DMS79 (cell line): Measurements from ENCODE around the gene YIPF7.

Experiments
- DNase-seq: peaks from one replicate; lab custom pipeline; 2025; lab: John Stamatoyannopoulos, UW

The YIPF7 gene

DNA sequence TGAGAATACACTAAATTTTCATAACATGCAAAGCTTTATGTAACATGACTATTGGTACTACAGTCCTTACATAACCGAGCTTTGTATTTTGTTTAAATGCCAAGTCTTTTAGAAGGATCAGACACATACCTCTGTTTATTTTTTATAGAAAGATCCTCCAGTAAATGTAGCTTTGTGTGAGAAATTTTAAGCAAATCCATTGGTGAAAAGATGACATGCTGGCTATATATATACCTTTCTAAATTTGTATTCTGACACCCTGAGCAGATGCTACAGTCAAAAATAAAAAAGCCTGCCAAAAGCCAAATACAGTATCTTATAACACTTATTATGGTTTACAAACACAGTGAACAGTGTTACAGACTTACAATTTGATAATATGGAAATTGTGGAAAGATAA, at the start of gene YIPF7:
TSS of gene YIPF7 (minus strand) at position 201 of the 400 bp plus-strand sequence. CDS start 1,525 bp downstream, outside the sequence.
- no peak for DNase-seq

DNA sequence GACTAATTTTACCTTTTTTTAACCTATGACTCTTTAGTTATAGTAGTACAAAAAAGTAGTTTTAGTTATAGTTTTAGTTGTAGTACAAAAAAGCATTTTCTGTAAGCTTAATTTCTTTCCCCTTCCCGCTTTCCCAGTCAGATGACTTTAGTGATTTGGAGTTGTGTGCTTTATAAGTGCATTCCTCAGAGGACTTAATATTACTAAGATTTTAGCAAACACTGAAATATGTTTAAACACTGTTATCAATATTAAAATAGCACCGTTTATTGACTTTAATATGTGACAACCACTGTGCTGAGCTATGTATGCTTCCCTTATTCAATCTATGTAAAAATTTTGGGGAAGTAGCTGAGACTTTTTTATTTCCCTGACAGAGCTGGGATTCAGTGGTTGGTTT, 49.6 kb upstream of the YIPF7 start:
- DNase-seq, result no peak

DNA sequence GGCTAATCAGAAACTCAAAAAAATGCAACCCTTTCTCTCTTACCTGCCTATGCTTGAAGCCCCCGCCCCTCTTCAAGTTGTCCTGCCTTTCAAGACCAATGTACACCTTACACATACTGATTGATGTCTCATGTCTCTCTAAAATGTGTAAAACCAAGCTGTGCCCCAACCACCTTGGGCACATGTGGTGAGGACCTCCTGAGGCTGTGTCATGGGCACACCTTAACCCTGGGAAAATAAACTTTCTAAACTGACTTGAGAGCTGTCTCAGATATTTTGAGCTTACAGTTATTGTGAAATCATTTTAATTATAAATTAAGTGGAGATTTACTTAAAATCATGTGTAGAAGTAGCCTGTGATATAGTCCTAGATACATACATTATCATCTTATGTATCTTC, 49.0 kb upstream of the YIPF7 start:
- no peak for DNase-seq

DNA sequence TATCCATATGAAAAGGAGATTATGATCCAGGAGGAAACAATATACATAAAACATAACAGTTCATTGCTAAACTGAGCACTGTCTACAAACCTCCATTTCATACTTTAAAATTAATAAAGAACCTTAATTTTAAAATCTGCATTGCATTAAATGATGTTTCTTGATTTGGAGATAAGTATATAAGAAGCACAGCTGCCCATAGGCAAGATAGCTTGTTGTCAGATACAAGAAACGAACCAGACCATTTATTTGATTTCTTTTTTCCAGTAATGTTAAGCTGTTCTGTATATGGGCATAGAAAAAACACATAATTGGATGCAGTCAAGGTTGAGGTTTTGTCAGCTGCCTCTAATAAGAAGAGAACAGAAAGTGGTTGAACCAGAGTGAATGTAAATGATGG, 33.2 kb upstream of the YIPF7 start:
- DNase-seq, result no peak

DNA sequence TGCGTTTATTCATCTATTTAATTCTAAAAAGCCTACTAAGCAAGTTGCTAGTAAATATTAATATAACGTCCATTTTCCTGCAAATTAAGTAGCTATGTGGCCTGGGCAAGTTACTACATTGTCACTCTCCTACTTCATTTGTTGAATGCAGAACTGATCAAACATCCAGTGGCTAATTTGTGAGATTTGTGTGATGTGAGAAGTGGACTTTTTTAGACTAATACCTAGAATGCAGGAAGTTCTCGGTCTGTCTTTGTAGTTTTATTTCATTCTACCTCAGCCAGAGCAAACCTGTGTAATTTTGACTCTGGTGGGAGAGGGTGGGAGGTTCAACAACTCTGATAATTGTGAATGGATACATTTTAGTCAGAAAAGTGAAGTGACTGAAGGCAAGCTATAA, 27.6 kb upstream of the YIPF7 start:
- DNase-seq, result no peak

DNA sequence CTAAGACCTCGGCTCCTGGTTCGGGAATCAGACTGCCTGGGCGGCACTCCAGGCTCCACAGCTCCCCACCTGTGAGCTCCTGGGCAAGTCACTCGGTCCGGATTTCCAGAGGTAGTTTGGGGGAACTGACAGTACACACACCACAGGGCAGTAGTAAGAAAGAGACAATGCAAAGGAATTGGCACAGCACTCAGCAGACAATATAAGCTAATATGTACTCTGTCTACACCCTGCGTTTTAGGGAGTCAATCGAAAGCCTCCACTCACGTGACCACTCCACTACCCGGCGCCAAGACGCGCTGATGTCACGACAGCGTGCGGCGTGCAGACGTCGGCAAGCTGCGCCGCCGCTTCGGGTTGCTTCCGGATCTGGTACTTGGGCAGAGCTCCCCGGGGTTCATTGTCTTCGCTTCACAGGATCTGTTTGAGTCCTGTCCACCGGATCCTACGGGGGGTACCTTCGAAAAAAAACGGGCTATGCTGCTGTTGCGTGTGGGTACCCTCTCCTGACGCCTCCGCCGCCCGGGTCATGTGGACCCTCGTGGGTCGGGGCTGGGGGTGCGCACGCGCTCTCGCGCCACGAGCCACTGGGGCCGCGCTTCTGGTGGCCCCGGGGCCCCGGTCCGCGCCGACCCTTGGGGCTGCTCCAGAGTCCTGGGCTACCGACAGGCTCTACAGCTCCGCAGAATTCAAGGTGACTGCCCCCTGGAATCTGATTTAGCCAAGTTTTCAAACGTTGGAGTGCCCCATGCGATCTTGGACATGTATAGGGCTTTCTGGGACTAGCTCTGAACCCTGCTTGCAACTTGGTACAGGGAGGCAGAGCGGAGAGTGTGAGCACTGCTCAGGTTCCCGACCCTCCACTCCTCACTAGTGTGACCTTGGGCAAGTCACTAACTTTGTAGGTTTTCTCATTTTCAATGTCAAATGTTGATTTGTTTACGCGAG, 26.9 kb upstream of the YIPF7 start, which contains the start of gene GUF1:
TSS of gene GUF1 (plus strand) at position 327 of the 948 bp plus-strand sequence. CDS start at position 530, 203 bp downstream.
- DNase-seq, result peak; percentile 51

DNA sequence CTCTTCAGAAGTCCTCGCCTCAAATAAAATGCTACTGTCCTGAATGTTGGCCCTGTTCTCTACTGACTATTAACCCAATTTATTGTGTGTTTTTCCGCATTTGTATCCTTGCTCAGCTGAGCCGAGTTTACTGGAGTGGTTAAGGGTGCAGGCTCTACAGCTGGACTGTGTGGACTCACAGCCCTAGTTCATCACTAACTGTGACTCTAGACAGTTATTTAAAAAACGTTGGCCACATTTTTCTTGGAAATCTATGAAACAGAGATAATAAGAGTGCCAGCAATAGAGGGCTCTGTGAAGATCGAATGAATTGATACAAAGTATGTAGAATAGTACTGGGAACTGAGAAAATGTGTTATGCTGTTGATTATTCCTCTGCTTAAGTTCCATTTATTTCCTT, 23.9 kb upstream of the YIPF7 start:
- no peak for DNase-seq

DNA sequence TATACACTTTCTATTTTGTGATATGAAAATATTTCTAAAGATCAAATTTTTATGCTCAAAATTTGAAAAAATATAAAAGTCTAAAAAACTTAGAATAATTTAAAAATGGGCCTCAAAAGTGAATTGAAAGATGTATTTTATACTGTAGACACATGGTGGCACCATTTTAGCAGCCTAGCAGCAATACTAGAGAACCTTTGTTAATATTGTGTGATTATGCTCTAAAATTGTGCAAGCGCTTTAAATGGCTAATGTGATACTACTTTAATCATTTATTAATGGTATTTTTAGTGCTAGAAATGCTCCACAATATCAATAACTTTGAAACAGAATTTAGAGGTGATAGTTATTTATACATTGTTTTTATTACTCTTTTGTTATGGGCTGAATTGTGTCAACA, 23.0 kb upstream of the YIPF7 start:
- DNase-seq, result no peak

DNA sequence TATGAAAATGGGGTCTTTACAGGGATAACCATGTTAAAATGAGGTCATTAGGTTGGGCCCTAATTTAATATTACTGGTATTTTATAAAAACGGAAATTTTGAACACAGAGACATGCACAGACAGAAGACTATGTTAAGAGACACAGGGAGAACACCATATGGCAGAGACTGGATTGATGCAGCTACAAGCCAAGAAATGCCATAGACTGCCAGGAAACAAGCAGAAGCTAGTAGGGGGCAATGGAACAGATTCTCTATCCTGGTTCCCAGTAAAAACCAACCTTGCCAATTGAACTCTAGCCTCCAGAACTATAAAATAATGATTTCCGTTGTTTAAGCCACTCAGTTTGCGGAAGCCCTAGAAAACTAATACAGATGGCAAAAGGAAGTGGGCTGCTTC, 20.2 kb upstream of the YIPF7 start:
- no peak for DNase-seq

DNA sequence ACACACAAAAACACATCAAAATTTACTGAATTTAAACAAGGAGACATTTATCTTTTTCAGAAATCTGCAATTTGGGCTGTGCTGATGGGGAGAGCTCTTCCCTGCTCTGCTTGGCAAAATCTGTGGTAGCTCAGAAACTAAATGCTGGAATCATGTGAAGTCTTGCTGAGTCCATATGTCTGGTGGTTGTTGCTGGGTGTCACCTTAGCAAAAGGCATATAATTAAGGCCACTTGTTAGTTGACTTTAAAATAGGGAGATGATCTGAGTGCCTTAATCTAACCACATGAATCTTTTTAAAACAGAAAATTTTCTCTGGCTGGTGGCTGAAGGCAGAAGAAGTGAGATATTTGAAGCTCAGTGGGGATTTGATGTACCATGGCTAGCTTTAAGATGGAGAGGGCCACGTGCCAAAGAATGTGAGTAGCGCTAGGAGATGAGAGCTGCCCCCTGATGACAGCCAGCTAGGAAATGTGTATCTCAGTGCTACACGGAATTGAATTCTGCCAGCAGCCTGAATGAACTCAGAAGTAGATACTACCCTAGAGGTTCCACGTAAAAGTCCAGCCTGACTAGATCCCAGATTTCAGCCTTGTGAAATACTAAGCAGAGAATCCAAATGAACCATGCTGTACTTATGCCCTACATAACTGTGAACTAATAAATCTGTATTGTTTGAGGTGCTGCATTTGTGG, 19.2 kb upstream of the YIPF7 start:
- no peak for DNase-seq

DNA sequence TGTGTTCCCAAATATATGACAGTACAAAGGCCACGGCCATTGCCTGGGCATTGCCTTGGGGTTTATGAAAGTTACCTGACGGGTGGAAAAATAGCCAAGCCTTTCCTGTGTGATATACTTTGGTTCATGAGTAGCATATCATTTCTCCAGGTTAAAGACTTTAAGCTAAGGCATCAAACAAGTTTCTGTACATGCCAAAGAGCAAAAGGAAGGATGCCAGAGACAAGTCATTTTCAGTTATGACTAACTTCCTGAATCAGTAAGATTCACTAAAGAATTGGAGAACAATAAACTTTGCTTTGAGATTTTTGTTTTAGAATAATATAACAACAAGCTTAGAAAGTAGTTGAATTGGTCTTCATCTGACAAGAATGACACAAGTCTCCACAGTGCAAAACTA, 17.1 kb upstream of the YIPF7 start:
- no peak for DNase-seq

DNA sequence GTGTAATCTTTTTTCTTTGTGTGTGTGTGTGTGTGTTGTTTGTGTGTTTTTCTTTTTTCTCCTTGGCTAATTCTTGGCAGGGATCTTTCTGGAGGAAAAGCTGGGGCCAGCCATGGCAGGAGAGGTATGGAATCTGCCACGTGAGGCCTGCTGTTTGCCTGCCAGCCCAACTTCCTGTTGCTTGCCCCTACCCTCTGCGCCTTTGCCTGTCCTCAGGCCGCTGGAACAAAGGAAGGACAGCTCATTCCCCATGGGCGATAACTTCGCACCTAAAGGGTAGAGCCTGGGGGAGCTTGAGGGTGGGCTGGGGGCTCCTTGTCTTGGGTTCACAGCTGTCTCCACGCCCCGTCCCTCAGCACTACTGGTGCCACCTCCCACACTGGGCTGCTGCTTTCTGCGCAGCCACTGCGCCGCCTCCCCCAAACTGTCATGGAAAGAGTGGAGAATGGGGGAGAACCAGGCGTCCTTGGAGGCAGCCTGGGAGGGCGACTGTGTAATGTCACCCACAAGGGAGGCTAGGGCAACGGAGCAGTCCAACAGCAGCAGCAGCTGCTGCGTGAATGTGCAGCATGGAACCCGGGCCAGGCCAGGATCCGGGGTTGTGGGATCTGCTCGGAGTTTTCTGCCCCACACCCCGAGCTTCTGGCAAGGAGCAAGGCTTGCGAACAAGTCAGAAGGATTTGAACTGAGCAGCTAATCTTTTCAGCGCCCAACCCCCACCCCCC, 12.3 kb upstream of the YIPF7 start:
- no peak for DNase-seq

DNA sequence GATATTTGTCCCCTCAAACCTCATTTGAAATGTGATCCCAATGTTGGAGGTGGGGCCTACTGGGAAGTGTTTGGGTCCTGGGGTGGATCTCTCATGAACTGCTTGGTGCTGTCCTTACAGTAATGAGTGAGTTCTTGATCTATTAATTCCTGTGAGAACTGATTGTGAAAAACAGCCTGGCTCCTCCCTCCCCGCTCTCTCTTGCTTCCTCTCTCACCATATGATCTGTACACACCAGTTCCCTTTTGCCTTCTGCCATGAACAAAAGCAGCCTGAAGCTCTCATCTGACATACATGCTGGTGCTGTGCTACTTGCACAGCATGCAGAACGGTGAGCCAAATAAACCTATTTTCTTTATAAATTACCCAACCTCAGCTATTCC, 11.2 kb upstream of the YIPF7 start:
- no peak for DNase-seq

DNA sequence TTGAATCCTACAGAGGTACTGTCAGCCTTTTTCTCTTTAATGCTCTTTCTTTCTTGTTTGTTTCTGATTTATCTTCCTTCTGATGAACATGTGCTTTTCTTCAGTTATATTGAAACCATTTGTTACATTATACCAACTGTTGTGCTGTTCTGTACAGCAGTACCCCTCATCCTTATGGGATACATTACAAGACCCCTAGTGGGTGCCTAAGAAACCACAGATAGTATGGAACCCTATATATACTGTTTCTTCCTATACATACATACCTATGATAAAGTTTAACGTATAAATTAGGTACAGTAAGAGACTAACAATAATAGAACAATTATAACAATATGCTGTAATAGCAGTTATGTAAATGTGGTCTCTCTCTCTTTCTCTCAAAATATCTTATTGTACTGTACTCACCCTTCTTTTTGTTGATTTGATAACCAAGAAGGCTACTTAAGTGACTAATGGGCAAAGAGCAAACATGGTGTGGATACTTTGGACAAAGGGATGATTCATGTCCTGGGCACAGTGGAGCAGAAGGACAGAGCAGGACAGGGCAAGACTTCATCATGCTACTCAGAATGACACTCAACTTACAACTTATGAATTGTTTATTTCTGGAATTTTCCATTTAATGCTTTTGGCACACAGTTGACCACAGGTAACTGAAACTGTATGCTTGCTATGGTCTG, 10.7 kb upstream of the YIPF7 start:
- DNase-seq, result no peak

DNA sequence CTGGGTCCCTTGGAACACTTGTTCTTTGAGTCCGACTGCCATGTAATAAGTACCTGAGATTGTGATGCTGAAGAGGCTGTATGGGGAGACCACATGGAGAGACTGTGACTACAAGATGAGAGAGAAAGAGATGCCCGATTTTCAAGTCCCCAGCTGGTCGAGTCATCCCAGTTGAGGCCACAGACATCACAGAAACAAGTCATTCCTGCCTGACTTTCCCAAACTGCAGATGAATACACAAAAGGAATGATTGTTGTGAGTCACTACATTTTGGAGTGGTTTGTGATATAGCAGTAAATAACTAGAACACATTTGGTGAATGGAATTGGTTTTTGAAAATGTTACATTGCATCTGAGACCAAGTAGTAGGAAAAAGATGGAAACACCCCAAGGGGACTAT, 9.0 kb upstream of the YIPF7 start:
- DNase-seq, result no peak

DNA sequence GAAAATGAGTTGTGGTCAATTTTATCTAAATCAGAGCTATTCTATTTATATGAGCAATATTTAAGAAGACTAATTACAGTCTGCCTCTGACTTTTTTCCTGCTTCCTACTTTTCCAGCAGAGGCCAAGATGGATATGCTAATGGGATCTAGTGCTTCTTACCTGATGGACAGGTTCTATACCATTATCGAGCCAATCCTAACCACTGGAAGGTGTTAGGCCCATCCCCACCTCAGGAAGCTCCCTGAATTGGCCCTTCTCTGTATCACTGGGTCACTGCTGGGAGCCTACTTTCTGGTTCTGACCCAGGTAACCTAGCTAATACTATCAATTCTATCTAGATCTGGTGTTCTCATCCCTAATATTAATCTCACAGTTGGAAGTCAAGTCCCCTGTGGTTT, 577 bp upstream of the YIPF7 start:
- no peak for DNase-seq

DNA sequence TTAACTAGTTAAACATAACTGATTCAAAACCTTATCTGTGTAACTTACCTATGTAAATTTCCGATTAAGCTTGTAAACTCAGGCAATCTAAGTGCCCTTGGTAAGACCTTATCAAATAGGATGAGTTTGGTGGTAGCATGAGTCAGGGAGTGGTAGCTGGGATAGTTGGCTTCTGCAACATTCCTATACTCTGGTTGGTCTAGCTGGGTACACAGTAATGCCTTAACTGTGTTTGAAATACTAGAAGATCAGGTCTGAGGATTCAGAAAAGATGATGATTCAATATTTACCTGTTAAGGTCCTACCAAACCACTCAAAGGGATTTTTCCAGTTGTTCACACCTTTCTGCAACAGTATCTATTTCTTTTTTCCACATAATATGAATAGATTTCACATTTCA, 5.3 kb downstream of the YIPF7 start:
- no peak for DNase-seq

DNA sequence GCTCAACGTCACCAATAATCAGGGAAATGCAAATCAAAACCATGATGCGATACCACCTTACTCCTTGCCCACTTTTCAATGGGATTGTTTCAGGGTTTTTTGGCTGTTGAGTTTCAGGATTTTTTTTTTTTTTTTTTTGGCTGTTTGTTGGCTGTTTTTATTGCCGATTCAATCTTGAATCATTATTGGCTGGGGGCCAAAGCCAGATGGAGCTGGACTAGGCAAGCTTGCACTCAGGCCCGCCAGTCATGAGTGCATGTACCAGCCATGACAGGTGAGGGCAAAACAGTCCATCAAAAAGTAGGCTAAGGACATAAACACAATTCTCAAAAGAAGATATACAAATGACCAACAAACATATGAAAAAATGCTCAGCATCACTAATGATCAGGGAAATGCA, 13.3 kb downstream of the YIPF7 start:
- no peak for DNase-seq

DNA sequence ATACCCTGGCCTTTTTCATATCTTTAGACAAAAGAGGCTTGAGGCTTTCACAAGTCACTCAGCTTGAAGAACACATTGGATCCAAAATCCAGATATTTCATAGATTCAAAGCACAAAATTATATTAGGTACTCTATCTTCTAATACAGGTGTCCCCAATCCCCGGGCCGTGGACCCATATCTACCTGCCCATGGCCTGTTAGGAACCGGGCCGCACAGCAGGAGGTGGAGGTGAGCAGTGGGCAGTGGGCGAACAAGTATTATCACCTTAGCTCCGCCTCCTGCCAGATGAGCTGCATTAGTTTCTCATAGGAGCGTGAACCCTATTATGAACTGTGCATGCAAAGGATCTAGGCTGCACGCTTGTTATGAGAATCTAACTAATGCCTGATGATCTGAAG, 18.7 kb downstream of the YIPF7 start:
- DNase-seq, result no peak

DNA sequence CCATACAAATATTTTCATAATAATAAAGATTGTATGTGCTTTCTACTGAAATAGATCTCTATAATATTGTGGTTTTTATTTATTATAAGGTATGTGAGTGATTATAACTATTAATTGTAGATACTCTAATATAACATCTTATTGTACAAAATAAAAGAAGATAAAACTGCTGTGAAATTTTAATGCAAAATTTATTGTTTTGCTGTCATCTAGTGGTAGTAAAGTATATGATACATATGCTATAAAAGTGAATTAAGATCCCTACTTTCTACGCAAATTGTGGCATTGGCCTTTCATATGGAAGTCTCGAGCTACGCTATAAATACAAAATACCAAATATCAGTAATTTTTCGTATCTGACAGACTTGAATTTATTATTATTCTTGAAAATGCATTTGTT, 19.3 kb downstream of the YIPF7 start:
- no peak for DNase-seq

DNA sequence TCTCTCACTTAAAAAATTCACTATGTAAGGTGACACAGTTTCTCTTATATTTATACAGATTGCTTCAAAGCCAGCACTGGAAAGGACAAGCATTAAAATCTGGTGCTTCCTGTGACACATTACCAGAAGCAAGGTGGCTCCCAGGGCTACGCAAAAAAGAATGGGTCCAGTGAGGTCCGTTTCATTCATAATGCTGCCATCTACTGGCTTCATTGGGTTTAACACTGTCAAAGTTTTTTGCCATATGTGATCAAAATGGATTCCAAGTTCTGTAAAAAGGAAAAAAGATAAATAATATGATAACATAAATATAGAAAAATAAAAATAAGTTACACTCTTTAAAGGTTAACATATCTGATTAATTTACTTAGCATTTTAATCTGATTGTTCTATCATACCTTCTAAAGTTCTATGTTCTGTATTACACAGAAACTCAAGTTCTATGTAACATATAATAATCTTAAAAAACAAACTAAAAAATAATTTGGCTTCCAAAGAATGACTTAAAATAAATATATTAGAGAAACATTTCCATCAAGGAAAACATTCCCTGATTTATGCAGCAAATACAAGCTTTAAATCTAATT, 22.1 kb downstream of the YIPF7 start:
- no peak for DNase-seq

DNA sequence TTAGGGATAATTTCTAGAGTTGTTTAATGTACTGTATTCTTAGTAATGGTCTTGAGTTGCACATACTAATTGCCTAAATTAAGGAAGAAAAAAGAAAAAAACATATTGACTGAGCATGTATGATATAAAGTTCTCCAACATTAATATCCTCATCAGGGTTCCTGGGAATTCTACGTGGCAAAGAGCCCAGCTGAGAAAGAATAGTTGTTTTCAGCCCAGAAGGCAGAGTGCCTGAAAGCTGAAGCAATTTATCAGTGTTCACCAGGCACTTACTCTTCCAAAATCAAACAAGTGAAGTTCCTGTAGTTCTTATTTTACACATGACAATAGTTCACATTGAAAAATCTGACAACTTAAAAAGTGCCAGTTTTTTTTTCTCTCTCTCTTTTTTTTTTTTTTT, 27.7 kb downstream of the YIPF7 start:
- DNase-seq, result no peak
